ENCODE results near the gene DNAJC1.

Gene DNAJC1

DNA sequence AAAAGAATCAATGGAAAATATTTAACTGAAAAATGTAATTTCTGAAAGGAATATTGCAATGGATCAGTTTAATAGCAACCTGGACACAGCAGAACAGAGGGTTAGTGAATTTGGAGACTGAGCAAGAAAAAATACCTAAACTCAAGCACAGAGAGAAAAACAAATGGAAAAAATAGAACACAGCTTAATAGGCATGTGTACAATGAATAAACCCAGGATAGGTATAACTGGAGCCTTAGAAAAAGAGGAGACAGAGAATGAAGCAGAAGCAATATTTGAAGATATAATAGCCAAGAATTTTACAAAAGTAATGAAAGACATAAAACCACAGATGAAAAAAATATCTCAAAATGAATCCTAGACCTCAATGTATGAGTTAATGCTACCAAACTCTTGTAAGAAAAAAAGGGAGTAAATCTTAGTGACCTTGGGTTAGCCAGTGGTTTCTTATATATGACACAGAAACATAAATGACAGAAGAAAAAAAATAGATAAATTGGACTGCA is 2.9 kb upstream of the DNAJC1 start:
- no peak for DNase-seq (ENCODE audit: low spot score)

DNA sequence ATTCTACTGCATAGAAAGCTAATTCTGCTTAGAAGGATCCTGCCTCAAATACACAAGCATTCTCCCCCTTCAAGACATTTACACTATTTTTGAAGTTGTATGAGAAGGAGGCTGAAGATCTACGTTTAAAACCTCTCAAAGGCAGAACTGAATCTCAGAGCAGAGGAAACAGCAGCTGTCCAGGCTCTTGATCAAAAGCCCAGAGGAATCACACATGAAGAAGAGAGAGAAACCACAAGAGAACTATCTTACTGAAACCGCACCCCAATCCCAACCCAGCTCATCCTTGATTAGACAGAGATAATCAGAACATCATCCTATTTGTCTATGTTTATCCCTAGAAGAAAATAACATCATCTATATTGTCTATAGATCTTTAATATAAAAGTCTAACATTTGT is 2.2 kb upstream of the DNAJC1 start:
- DNase-seq (ENCODE audit: low spot score) = no peak

DNA sequence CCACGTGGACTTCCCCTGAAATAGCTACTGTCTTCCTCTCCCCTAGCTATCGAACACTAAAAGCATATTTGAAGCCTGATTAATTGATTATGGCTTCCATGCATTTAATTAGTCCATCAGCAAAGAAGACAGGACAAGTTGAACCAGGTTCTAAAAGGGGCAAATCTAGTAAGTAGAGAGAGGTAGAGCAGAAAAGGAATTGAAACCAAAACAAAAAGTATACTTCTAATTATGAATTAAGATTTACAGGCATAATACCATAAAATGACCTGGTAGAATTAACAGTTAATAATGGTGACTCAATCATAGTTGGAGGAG is 393 bp upstream of the DNAJC1 start:
- no peak for DNase-seq (ENCODE audit: low spot score)

DNA sequence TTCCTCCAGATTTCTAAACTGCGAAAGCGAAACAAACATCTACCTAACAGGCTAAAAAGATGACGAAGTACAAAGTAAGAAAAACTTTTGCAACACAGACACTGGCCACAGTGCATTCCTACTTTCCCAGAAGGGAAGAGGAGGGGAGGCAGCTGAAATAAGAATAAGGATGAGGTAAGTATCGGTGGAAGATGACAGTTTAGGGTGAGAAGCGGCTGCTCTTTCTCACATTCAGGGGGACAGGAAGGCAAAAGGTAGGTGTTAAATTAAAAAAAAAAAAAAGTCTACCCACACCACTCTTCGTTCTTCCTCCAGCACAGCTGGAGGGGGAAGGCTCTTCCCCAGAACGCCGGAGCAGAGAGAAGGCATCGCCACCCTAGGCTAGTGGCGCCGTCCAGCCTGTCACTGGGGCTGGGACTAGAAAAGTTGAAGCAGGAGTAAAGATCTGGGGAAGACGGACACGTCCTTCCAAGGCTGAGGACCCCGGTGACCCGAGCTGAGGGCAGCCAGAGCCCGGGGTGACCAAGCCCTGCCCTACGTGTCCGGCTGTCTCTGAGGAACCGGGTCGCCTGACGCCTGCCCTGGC is 846 bp downstream of the DNAJC1 start:
- peak; percentile 29 for DNase-seq (ENCODE audit: low spot score)

DNA sequence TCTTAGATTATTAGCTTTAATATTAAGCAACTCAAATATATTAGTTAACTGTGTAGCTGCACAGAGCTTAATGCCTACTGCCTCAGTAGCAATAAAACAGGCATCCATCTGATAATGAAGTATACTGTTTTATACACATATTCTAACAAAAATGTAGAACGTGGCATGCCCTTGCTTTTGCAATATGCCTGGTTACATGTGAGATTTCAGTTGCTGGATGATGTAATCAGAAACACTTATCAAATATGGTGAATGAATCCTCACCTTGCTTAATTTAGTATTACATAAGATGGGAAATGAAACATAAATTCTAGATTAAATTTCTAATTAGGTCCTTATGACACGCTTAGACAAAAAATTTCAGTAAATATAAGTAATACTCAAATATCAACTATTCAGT is 8.0 kb downstream of the DNAJC1 start:
- no peak for DNase-seq (ENCODE audit: low spot score)

DNA sequence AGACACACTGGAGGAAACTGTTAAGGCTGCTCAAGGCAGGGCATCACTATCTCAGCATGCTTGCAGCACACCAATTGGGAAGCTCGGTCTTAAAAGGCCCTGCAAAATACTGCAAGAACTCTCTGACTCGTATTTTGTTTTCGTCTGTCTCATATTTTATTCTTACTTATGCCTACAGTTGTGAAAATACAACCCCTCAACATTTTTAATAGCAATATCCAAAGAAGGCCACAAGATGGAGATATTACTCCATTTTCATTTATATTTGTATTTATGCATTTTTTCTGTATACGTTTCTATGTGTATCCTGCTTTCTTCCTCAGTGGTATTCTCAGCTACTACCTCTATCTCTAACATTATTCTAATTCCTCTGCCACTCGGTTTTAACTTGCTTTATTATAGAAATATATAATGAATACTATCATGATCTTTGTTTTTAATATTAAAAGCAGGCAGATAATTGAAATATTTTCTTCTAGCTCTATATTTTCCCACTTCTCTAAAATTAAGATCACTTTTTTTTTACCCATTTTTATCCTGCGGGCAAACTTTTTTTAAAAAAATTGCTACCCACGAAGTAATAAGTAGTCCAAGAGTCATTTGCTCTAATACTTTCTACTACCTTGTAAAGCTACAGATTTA is 10.0 kb downstream of the DNAJC1 start:
- no peak for DNase-seq (ENCODE audit: low spot score)

DNA sequence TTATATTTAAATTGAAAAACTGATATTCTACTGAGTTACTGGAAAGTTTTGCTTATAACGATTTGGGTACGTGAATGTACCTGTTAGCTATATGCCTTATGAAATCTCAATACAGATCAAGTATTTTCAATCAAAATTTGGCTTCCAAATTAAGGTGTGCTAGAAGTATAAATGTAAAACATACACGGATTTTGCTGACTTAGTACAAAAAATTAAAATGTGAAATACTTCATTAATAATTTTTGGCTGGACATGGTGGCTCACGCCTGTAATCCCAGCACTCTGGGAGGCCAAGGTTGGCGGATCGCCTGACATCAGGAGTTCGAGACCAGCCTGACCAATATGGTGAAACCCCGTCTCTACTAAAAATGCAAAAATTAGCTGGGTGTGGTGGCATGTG is 11.7 kb downstream of the DNAJC1 start:
- DNase-seq (ENCODE audit: low spot score) = no peak

DNA sequence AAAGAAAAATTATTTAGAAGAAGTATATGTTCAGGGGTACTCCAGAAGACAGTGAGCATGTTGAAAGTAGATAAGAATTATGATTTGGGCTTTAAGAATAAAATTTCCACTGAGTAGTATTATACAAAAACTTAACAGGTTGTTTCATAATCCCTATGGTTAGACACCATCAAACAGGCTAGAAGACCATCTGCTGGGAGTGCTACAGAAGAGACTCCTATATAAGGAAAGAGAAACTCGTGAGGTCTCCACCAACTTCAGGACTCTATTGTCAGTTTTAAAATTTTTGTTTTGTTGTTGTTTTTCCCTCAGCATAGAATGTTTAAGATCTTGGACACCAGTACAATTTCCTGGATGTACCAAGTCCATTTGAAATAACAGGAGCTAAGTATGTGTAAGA is 13.1 kb downstream of the DNAJC1 start:
- no peak for DNase-seq (ENCODE audit: low spot score)

DNA sequence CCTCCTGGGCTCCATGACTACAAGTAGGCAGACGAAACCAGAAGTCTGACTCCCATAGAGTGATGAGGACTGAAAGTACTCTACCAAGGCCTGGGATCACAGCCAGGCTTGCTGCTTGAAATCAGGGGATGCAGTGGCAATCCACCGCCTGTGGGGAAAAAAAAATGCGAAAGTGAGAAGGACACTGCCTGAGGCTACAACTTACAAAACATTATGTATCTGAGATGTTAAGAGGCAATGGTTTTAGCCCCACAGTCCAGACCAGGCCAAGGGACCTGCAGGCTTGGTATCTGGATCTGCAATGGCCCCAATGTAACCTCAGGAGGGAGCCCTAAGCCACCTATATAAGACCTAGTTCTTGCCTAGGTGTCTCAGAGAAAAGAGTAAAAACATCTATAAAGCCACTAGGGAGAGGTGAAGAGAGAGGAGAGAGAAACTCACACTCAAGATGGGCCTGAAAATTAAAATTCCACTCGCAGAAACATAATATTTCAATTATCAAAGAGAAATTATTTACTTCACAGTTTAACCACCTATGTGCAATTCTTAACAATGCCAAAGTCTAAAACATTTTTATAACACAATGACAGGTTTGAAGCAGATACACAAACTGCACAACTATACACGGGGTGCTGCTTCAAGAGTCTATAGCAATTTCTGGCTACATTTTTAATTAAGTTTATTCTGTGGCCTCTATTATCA is 13.9 kb downstream of the DNAJC1 start:
- peak; percentile 18 for DNase-seq (ENCODE audit: low spot score)

DNA sequence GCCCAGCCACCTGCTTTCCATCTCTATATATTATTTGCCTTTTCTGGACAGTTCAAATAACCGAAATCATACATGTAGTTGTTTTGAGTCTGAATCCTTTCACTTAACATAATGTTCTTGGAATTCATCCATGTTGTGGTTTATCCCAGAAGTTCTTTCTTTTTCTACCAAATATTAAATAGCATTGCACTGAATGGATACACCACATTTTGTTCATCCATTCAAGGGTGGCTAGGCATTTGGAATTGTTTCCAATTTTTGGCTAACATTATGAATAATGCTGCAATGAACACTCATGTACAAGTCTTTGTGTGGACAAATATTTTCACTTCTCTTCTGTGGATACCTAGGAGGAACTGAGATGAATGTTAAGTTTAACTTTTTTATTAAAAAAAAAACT is 18.0 kb downstream of the DNAJC1 start:
- DNase-seq (ENCODE audit: low spot score) = no peak

DNA sequence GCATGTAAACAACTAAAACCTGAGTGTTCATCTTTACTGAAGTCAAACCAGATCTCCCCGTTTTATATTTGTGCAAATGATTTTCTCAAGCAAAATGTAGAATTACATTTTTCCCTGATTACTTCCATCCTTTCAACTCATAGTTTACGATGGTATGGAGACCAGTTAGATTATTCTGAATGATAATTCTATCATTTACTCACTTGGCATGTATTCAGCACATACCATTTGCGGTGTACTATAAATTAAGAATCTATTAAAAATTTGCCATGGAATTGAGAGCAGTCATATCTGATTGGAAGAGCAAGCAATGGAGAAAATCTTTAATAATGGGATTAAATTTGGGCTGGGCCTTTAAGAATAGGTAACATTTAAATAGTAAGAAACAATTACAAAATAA is 22.4 kb downstream of the DNAJC1 start:
- no peak for DNase-seq (ENCODE audit: low spot score)

DNA sequence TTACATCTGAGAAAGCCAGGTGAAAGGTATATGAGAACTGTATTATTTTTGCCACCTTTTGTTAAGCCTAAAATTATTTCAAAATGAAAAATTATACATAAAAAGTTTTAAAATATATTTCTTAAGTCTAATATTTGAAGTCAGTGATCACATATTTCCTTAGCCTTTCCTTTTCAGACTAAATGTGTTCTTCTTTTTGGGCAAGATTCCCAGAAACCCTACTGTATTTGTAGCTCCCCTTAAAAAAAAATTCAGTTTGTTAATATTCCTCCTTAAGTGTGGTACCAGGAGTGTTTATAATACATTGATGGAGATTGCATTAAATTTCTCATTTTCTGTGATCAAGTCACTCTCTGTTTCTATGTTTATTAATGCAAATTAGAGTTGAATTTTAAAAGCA is 22.8 kb downstream of the DNAJC1 start:
- DNase-seq (ENCODE audit: low spot score) = no peak

DNA sequence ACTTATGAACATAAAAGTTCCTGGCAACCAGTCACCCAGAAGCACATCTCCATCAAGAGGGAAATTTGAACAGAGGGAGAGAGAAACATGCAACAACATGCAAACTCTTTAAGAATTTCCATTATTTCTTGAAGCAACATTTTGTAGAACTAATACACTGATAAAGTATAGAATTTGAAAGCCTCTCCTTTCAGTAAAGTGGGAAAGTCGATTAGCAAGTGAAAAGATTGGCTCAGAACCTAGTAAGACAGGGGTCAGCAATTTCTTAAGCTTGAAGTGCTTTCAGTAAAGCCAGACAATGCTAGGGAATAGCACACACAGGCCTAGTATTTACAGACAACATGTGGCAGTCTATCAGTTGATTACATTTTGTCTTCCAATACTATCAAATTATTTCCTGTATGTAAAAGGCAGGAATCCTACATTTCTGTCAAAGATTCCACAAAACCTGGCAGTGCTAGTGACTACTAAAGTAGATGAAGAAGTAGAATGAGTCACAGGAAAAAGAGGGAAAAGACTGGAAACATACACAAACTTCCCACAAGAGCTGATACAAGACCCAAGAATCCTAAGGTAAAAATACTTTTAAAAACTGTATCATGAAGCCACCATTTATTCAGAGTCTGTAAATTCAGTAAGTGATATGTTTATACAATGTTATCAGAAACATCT is 25.2 kb downstream of the DNAJC1 start:
- DNase-seq (ENCODE audit: low spot score) = no peak

DNA sequence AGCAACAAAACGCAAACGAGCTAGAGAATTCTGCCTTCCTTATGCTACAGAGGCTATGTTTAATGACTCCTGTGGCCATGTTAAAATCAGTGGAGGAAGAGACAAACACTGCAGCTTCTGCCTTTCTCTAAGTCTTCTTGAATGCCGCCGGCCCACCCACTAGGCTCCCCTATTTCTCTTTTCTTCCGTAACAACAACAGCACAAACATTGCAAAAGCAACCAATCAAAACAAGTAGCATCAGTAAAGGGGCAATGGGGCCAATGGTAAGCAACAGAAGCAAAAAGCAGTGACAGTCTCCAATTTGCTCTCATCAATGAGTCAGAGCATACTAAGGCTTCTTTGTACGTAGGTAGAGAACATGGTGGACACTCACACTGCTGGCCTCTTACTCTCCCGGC is 26.8 kb downstream of the DNAJC1 start:
- no peak for DNase-seq (ENCODE audit: low spot score)

DNA sequence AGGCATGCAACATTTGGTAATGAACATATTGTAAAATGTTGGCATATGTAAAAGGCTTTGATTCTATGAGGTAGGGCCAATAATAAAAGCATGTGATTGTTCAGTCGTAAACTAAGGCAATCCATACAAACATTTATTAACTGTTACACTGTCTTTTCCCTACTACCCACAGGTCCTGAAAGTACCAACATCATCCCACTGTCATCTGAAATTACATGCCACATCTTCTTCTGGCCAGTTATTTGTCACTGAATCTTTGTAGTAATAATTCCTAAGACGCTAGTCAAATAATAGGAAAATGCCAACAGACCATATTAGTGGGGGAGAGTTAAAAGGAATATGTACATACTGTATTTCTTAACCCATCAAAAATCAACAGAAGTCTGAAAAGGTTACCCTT is 27.2 kb downstream of the DNAJC1 start:
- DNase-seq (ENCODE audit: low spot score) = no peak

DNA sequence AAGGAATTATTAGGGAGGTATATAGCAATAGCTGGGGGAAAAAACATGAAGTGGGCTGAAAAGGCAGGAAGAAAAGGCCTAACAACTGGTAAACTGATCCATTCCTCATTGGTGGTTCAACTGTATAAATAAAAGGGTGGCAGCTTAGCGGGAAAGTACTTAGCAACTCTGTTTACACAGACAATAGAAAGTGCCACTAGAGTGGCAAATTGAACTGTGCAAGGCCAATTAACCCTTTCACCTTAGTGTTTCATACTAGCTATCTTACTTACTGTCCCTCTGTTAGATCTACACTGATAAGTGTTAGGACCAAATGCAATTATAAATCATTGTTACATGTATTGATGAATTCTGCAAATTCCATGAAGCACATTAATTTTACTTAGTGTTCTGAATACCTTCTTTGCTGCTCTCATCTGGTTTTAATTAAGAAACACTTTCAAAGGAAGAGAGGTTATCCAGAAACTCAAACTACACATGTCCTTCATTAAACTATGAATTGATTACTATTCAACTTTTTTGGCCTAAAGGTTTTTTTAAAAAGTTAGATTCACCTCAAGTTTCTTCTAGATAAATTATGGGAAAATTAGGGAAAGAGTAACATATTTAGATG is 28.0 kb downstream of the DNAJC1 start:
- no peak for DNase-seq (ENCODE audit: low spot score)

DNA sequence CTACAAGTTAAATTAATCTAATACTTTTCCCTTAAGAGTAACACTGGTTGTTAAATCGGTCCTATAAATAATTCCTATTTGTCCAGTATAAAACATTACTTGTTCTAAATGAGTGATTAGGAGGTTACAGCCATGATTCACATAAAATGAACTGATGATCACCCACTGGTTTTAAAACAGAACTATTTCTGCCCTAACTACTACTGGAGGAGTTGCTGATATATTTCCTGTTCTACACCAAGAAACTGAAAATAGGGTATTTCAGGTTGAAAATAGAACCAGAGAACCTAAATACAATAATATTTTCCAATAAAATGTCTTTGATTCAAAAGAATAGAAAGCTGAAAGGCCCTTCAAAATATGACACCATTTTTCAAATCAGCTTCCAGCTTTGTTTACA is 30.9 kb downstream of the DNAJC1 start:
- DNase-seq (ENCODE audit: low spot score) = no peak

DNA sequence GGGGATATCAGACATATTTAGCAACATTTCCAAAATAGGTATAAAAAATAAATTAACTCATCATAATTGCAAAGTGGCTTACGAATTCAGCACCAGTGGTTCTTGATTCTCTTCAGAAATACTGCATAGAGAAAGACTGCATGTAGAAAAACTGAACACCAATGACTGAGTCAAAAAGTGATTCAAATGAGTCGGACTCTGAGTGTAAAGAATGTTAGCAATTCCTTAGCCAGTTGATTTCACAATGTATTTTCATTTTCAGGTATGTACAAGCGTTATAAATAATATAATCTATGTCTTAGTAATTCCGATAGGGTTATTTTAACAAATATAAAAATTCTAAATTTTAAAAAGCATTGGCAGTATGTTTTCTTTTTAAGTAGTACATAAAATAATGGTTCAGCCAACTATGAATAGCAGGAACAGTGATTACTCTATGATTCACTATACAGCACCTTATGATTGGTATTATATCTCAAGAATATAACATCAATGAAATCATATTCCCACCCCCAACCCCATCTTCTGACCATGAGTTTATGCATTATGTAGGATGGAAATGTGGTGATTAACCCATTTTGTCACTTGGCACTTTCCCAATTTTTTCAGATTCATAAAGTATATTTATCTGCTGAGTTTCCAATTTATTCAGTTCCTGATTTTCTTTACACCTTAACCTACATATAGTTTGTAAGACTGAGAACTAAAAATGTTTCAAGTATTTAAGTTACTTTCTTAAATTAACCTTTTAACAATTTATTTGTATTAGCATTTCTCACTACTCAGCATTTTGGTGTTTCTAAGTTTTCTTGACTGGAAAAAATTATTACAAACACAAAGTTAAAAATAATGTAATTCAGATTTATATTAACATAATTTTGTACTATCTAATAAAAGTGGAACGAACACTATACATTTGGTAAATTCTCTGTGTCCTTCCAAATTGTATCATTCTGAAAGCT is 33.9 kb downstream of the DNAJC1 start:
- DNase-seq (ENCODE audit: low spot score) = no peak

DNA sequence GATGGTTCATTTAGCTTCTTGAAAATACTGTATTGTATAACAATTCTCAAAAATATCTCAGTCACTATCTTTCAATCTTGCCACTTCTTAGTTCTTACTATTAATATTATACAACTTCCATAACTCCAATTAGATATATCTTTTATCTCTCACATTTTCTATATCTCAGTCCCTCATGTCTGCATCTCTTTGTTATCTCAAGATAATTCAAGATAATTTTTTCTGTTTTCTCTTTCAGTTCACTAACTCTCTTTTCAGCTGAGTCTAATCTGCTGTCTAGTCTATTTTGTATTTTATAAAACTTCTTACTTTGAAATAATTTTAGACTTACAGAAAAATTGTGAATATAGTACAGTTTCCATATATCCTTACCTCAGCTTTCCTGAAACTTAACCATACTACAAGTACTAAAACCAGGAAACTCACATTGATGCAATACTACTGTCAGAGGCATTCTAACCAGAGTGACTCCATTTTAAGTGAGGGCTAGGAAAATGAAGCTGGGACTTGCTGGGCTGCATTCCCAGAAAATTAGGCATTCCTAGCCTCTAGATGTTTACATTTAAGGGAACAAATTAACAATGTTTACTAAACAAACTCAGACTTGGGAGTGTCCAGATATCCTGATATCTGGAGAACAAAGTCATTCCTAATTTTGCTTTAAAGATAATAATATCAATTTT is 38.4 kb downstream of the DNAJC1 start:
- DNase-seq (ENCODE audit: low spot score) = no peak

DNA sequence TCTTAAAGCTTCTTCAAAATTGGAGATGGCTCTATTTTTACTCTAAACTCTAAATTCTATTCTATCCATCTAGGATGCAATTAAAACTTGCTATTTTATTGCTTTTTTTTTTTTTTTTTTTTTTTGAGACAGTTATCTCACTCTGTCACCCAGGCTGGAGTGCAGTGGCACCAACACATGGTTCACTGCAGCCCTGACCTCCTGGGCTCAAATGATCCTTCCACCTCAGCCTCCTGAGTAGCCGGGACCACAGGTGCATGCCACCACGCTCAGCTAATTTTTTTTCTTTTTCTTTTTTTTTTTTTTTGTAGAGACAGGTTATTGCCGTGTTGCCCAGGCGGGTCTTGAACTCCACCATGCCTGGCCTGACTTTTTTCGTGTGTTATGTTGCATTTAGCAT is 41.2 kb downstream of the DNAJC1 start:
- DNase-seq (ENCODE audit: low spot score) = no peak

DNA sequence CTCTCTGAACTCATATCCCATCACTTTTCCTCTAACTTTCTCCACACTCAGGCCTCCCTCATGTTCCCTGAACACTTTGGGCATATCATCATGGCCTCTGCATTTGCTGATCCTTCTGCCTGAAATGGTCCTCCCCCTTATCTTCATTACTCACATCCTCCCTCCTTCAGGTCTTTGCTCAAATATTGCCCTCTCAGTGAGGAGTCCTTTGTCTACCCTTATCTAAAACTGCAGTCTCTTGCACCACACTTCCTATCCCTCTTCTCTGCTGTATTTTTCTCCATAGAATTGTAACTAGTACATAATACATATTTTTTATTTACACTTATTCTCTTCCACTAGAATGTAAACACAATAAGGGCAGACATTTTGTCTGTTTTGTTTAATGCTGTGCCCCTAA is 41.7 kb downstream of the DNAJC1 start:
- DNase-seq (ENCODE audit: low spot score) = no peak

Data from AG08396 (cell line).